Stimulated activated CD8-positive, alpha-beta memory T cell treated with anti-CD3 and anti-CD28 coated beads, Interleukin-15, amount 100 ng/mL, for 48 hours (primary cell): ENCODE data around the gene GPR55.
"Not testable (repeated sequence)": the region's sequence is repeated elsewhere in the genome, so short reads cannot be mapped to it uniquely, and the experiment has no call there.

Source experiments
- DNase-seq, 2 donors: peaks; one replicate each; pipeline ENCODE4 v3.0.0-alpha.2; 2020; ENCODE audit warnings: low read depth in 2 of 2

Gene GPR55

GRCh38 chr2:230951396-230951795 is 26.4 kb upstream of the GPR55 start:
- DNase-seq = no peak

GRCh38 chr2:230950874-230951339 is 25.9 kb upstream of the GPR55 start:
- no peak for DNase-seq

- no peak for DNase-seq
Measured at GRCh38 chr2:230949966-230950873, 25.2 kb upstream of the GPR55 start.

GRCh38 chr2:230947908-230948365 is 22.9 kb upstream of the GPR55 start:
- DNase-seq = no peak

- no peak for DNase-seq
Measured at GRCh38 chr2:230947235-230947576, 22.2 kb upstream of the GPR55 start.

- DNase-seq = no peak
Measured at GRCh38 chr2:230946429-230947234, 21.6 kb upstream of the GPR55 start.

GRCh38 chr2:230944757-230945372 is 19.8 kb upstream of the GPR55 start:
- no peak for DNase-seq

GRCh38 chr2:230944123-230944653 is 19.1 kb upstream of the GPR55 start:
- DNase-seq = peak in 1 of 2 donors; percentile 59

GRCh38 chr2:230942920-230943896 is 18.2 kb upstream of the GPR55 start:
- peak in 1 of 2 donors; percentile 37 for DNase-seq

- no peak for DNase-seq
Measured at GRCh38 chr2:230942371-230942770, 17.3 kb upstream of the GPR55 start.

- no peak for DNase-seq
Measured at GRCh38 chr2:230941202-230942180, 16.4 kb upstream of the GPR55 start.

GRCh38 chr2:230940471-230940815 is 15.4 kb upstream of the GPR55 start:
- DNase-seq = no peak

GRCh38 chr2:230939691-230940470 is 14.8 kb upstream of the GPR55 start:
- DNase-seq = no peak

- no peak for DNase-seq
Measured at GRCh38 chr2:230939066-230939591, 14.1 kb upstream of the GPR55 start.

GRCh38 chr2:230938516-230939065 is 13.5 kb upstream of the GPR55 start:
- no peak for DNase-seq

- no peak for DNase-seq
Measured at GRCh38 chr2:230938098-230938497, 13.1 kb upstream of the GPR55 start.

- DNase-seq = no peak
Measured at GRCh38 chr2:230937362-230937761, 12.3 kb upstream of the GPR55 start.

- not testable (repeated sequence) for DNase-seq
Measured at GRCh38 chr2:230936243-230936642, 11.2 kb upstream of the GPR55 start.
